Central memory CD4-positive, alpha-beta T cell (primary cell): ENCODE results near the gene GASK1A.

Experiments used
- DNase-seq: peaks from one replicate; pipeline ENCODE4 v3.0.0; 2022

Gene GASK1A

GRCh38 chr3:43094381-43094780 is 115.3 kb downstream of the GASK1A start:
- no peak for DNase-seq

- DNase-seq: no peak
Observed at GRCh38 chr3:43094851-43095250, 115.7 kb downstream of the GASK1A start.

- no peak for DNase-seq
Observed at GRCh38 chr3:43095370-43095769, 116.3 kb downstream of the GASK1A start.

DNA sequence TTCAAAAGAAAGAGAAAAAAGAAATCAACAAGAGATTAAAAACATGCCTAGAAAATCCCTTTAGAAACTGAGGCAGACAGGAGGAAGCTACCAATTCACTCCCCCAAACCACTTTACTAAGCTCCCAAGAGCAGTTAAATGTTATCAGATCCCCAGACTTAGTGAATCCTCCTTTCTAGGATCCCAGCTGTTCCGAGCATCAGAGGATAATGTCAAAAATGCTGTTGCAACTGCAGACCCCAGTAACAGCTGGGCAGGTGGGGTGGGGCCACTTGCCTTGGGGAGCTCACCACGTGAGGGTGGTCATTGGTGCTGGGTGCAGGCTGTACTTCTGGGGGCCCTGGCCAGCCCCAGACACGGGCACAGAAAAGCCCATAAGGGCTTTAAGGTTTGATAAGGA is 117.7 kb downstream of the GASK1A start:
- no peak for DNase-seq

- no peak for DNase-seq
Observed at GRCh38 chr3:43097400-43098080, 118.4 kb downstream of the GASK1A start.

- no peak for DNase-seq
Observed at GRCh38 chr3:43098761-43099160, 119.7 kb downstream of the GASK1A start.

DNA sequence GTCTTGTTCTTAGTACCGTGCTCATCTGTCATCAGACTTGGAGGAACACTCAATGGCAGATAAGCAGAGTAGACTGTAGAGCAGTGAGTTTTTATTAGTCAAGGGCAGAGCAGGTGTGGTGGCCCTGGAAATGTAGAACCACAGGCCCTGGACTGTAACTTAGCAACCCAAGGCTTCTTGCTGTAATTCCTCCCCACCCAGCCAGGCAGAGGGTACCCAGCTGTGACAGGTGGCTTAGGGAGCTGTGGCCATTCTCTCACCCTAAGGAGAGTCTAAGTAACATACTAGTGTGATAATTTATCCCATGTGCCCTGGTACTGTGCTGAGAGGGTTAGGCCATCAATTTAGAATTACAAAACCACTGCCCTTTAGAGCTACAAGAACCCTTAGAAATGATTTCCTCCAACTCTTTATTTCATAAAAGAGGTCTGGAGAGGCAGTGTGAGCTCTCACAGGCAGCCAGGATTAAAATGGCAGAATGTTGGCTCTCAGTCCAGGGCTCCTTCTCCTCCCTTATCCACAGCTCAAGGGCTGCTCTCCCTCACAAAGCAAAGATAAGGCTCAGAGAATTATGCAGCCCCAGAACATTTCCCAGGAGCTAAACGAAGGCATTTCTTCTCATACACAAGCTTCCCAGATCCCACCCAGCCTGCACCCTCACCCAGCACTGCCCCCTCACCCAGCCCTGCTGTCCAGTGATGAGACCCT is 123.8 kb downstream of the GASK1A start:
- no peak for DNase-seq

- no peak for DNase-seq
Observed at GRCh38 chr3:43104039-43104438, 124.9 kb downstream of the GASK1A start.

- DNase-seq: no peak
Observed at GRCh38 chr3:43104660-43105595, 125.8 kb downstream of the GASK1A start.

DNA sequence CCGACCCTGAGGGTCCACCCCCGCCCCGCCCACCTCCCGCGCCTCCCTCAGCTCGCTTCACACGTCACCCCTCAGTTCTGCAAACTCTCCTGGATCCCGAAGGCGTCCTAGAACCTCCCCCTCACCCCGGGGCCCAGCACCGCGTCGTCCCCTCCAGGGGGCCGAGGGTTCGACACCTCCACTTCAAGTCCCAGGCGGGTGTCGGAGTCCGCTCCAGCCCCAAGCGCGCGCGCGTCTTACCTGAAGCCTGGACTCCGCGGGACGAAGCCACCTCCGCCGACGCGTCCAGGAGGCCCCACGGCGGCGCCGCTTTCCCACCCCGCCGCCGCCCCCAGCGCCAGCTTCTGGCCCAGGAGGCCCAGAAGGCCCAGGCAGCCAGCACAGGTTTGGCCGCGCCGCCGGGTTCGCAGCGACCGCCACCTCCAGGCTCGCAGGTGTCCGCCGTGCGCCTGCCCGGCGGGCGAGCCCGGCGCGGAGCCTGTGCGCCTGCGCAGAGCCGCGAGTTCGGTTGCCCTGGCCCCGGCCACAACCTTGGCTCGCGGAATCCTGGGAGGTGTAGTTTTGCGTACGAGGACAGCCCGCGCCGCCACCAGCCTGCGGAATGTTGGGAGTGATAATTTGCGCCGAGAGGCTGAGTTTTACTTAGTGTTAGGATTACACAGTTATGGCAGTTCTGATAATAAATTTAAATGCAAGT is 126.6 kb downstream of the GASK1A start, which contains the start of gene POMGNT2:
Gene POMGNT2, minus strand, starts transcription at position 484 of the 697 bp plus-strand sequence. CDS start 24,648 bp downstream, outside the sequence.
- peak; percentile 83 for DNase-seq

GRCh38 chr3:43106293-43106628 is 127.2 kb downstream of the GASK1A start:
- no peak for DNase-seq
